IMR-90 (cell line): ENCODE results near the gene GPC6. TPM values are rescaled to one million over a fixed set of nuclear protein-coding genes. Genes with fewer than 3 reads are reported as not detected.

Source experiments
- ATAC-seq: fragments of 200-7000 bp; cut with Tn5 transposase; 2 replicates; pipeline ENCODE4 v1.9.1; 2020; ENCODE audit warnings: low read depth, mild to moderate bottlenecking, moderate library complexity
- BruUV-seq: library from RNA; stranded (reverse); fragments of 400-500 nt; replicated peaks from 2 replicates; lab custom pipeline; 2021; lab: Mats Ljungman, UMichigan
- CTCF ChIA-PET: fragments of 300-600 bp; formaldehyde crosslinking; extraction: SDS; loops from one replicate; lab custom pipeline; 2021; ENCODE audit warnings: antibody characterized with exemption; lab: Yijun Ruan, JAX
- POLR2A ChIA-PET: fragments of 300-600 bp; sonication (Branson Sonifier 250); formaldehyde crosslinking; loops from one replicate; lab custom pipeline; 2022; ENCODE audit warnings: antibody characterized with exemption; ENCODE audit not compliant: unreplicated experiment; lab: Charles Lee
- DNase-seq: peaks from one replicate; pipeline ENCODE4 v3.0.0; 2013
- H2AFZ ChIP-seq: replicated peaks from 2 replicates; pipeline ENCODE3; 2013; ENCODE audit warnings: low read length, mild to moderate bottlenecking; ENCODE audit not compliant: poor library complexity
- H2AK5ac ChIP-seq: 2 replicates; pipeline ENCODE4 v1.6.1; 2013; ENCODE audit warnings: low read depth, low read length, inconsistent platforms
- H2AK9ac ChIP-seq: replicated peaks from 2 replicates; pipeline ENCODE3; 2013; ENCODE audit warnings: mild to moderate bottlenecking, low read depth, low read length, moderate library complexity; ENCODE audit not compliant: poor library complexity
- H2BK120ac ChIP-seq: 2 replicates; pipeline ENCODE4 v1.6.1; 2013; ENCODE audit warnings: low read depth, low read length, inconsistent platforms
- H2BK15ac ChIP-seq: 3 replicates; pipeline ENCODE4 v1.6.1; 2013; ENCODE audit warnings: low read depth, low read length, inconsistent platforms
- H2BK20ac ChIP-seq: 2 replicates; pipeline ENCODE4 v1.6.1; 2013; ENCODE audit warnings: low read depth, mild to moderate bottlenecking, inconsistent platforms, low read length, moderate library complexity
- H2BK5ac ChIP-seq: 2 replicates; pipeline ENCODE4 v1.6.1; 2013; ENCODE audit warnings: mild to moderate bottlenecking, low read depth, low read length, inconsistent platforms; ENCODE audit not compliant: poor library complexity, severe bottlenecking
- H3K14ac ChIP-seq: replicated peaks from 2 replicates; pipeline ENCODE4 v1.6.1; 2013; ENCODE audit warnings: low read depth, low read length, inconsistent platforms
- H3K18ac ChIP-seq: 2 replicates; pipeline ENCODE4 v1.6.1; 2013; ENCODE audit warnings: low read depth, low read length, control low read depth
- H3K23ac ChIP-seq: 2 replicates; pipeline ENCODE4 v1.6.1; 2013; ENCODE audit warnings: low read depth, low read length, inconsistent platforms
- H3K27ac ChIP-seq: 2 replicates; pipeline ENCODE4 v1.5.1; 2013; ENCODE audit warnings: mild to moderate bottlenecking, control low read depth, low read length; ENCODE audit not compliant: insufficient read depth
- H3K27me3 ChIP-seq: 2 replicates; pipeline ENCODE4 v1.6.1; 2013; ENCODE audit warnings: low read length; ENCODE audit not compliant: control insufficient read depth, insufficient read depth
- H3K36me3 ChIP-seq: 2 replicates; pipeline ENCODE4 v1.6.1; 2013; ENCODE audit warnings: low read length, mixed read lengths; ENCODE audit not compliant: control insufficient read depth, insufficient read depth
- H3K4ac ChIP-seq: 2 replicates; pipeline ENCODE4 v1.6.1; 2013; ENCODE audit warnings: low read depth, low read length, inconsistent platforms
- H3K4me1 ChIP-seq: 2 replicates; pipeline ENCODE4 v1.6.1; 2013; ENCODE audit warnings: low read length, mixed read lengths; ENCODE audit not compliant: control insufficient read depth, insufficient read depth
- H3K4me2 ChIP-seq: 2 replicates; pipeline ENCODE4 v1.6.1; 2013; ENCODE audit warnings: low read depth, mild to moderate bottlenecking, control low read depth, low read length, moderate library complexity
- H3K4me3 ChIP-seq: 2 replicates; pipeline ENCODE4 v1.5.1; 2013; ENCODE audit warnings: low read depth, mild to moderate bottlenecking, control low read depth, low read length, moderate library complexity; ENCODE audit not compliant: insufficient read depth
- H3K56ac ChIP-seq: 2 replicates; pipeline ENCODE4 v1.6.1; 2013; ENCODE audit warnings: low read length, inconsistent platforms; ENCODE audit not compliant: insufficient read depth; ENCODE audit errors: extremely low read depth
- H3K79me1 ChIP-seq, 2 experiments: 2 replicates each; pipeline ENCODE4 v1.6.1; 2013; ENCODE audit warnings: low read length in 2 of 2, inconsistent platforms in 1 of 2, low read depth in 1 of 2
- H3K9ac ChIP-seq: 2 replicates; pipeline ENCODE4 v1.6.1; 2013; ENCODE audit warnings: low read depth, low read length, control low read depth
- H3K9me1 ChIP-seq: 2 replicates; pipeline ENCODE4 v1.6.1; 2013; ENCODE audit warnings: low read length, inconsistent platforms; ENCODE audit not compliant: insufficient read depth
- H3K9me3 ChIP-seq: 2 replicates; pipeline ENCODE4 v1.6.1; 2013; ENCODE audit warnings: low read length; ENCODE audit not compliant: control insufficient read depth, insufficient read depth
- H4K20me1 ChIP-seq: 2 replicates; pipeline ENCODE4 v1.6.1; 2013; ENCODE audit warnings: low read length, inconsistent platforms; ENCODE audit not compliant: insufficient read depth
- H4K5ac ChIP-seq: 2 replicates; pipeline ENCODE4 v1.6.1; 2013; ENCODE audit warnings: mild to moderate bottlenecking, low read depth, low read length, control low read depth
- H4K8ac ChIP-seq, 2 experiments: 2 replicates each; pipeline ENCODE4 v1.6.1; 2013; ENCODE audit warnings: low read depth in 2 of 2, low read length in 2 of 2, control low read depth in 1 of 2, inconsistent platforms in 1 of 2
- H4K91ac ChIP-seq: 2 replicates; pipeline ENCODE4 v1.6.1; 2013; ENCODE audit warnings: low read depth, low read length, inconsistent platforms; ENCODE audit not compliant: insufficient read depth
- BHLHE40 ChIP-seq: fragments of 150-350 bp; IDR thresholded peaks from 2 replicates; pipeline ENCODE4 v1.6.1; 2016; ENCODE audit warnings: mild to moderate bottlenecking, low read depth, low read length
- CEBPB ChIP-seq: IDR thresholded peaks from 2 replicates; pipeline ENCODE4 v1.6.1; 2012; ENCODE audit warnings: low read depth, low read length, improper control_type of control experiment
- CHD1 ChIP-seq: IDR thresholded peaks from 2 replicates; pipeline ENCODE4 v1.6.1; 2012; ENCODE audit warnings: low read depth, low read length, improper control_type of control experiment
- FOS ChIP-seq: fragments of 150-350 bp; IDR thresholded peaks from 2 replicates; pipeline ENCODE4 v1.6.1; 2016; ENCODE audit warnings: low read depth, low read length
- MAFK ChIP-seq: IDR thresholded peaks from 2 replicates; pipeline ENCODE4 v1.6.1; 2012; ENCODE audit warnings: low read depth, low read length, improper control_type of control experiment
- MAZ ChIP-seq: IDR thresholded peaks from 2 replicates; pipeline ENCODE4 v1.6.1; 2012; ENCODE audit warnings: low read depth, mild to moderate bottlenecking, low read length, improper control_type of control experiment, moderate library complexity, borderline replicate concordance
- MXI1 ChIP-seq: IDR thresholded peaks from 2 replicates; pipeline ENCODE4 v1.6.1; 2012; ENCODE audit warnings: low read depth, mild to moderate bottlenecking, low read length, moderate library complexity, borderline replicate concordance
- NFE2L2 ChIP-seq: fragments of 150-350 bp; IDR thresholded peaks from 2 replicates; pipeline ENCODE4 v1.6.1; 2016; ENCODE audit warnings: low read depth, mild to moderate bottlenecking, low read length
- POLR2A ChIP-seq: IDR thresholded peaks from 2 replicates; pipeline ENCODE4 v1.6.1; 2012; ENCODE audit warnings: mild to moderate bottlenecking, low read depth, low read length
- RAD21 ChIP-seq: IDR thresholded peaks from 2 replicates; pipeline ENCODE4 v1.6.1; 2012; ENCODE audit warnings: low read length, improper control_type of control experiment
- RCOR1 ChIP-seq: IDR thresholded peaks from 2 replicates; pipeline ENCODE4 v1.6.1; 2012; ENCODE audit warnings: mild to moderate bottlenecking, low read length, improper control_type of control experiment; ENCODE audit not compliant: insufficient replicate concordance
- RFX5 ChIP-seq: IDR thresholded peaks from 2 replicates; pipeline ENCODE4 v1.8.0; 2012; ENCODE audit warnings: low read depth, mild to moderate bottlenecking, low read length, moderate library complexity
- SMC3 ChIP-seq: fragments of 150-350 bp; IDR thresholded peaks from 2 replicates; pipeline ENCODE4 v1.6.1; 2016; ENCODE audit warnings: low read depth, mild to moderate bottlenecking, antibody characterized with exemption, low read length, moderate library complexity
- WGBS, 2 experiments: methylation state at CpG; one replicate each; pipeline versions ENCODE4 v1.1.5 to v1.1.7; 2013; ENCODE audit warnings: missing lambda C conversion rate in 2 of 2; ENCODE audit not compliant: insufficient read length in 1 of 2; ENCODE audit errors: extremely low coverage in 2 of 2; 5-methylcytosine and 5-hydroxymethylcytosine counted together
- dilution Hi-C: fragments of 300-500 bp; cut with HindIII; formaldehyde crosslinking; loops from one replicate; pipeline ENCODE4 v1.14.3; 2018; ENCODE audit warnings: low sequenced_read_pairs; ENCODE audit not compliant: unreplicated experiment
- in situ Hi-C: fragments of 300-500 bp; cut with MboI; formaldehyde crosslinking; loops from 3 replicates; pipeline ENCODE4 v1.14.3; 2019; ENCODE audit warnings: low sequenced_read_pairs, inconsistent platforms, mixed read lengths
- intact Hi-C: fragments of 100-400 bp; cut with micrococcal nuclease; formaldehyde crosslinking; loops from 2 replicates; pipeline ENCODE4 v1.10.0; 2022
- polyA plus RNA-seq, 3 experiments: library from polyadenylated mRNA; depleted of rRNA; stranded (reverse); fragments of >200 nt; gene quantifications; 2 replicates each; pipeline ENCODE4 v1.2.3, GENCODE V29; 2012; ENCODE audit warnings: low replicate concordance in 1 of 3
- total RNA-seq: library from RNA; depleted of rRNA; stranded (reverse); fragments of >200 nt; gene quantifications from 2 replicates; pipeline ENCODE4 v1.2.3, GENCODE V29; 2012
- TF ChIP-seq, protein P1 (sequence below): fragments of 150-350 bp; IDR thresholded peaks from 2 replicates; pipeline ENCODE4 v1.6.1; 2016; ENCODE audit warnings: low read depth, mild to moderate bottlenecking, low read length, moderate library complexity, borderline replicate concordance
- TF ChIP-seq, protein P2 (sequence below): conservative IDR thresholded peaks from 2 replicates; pipeline ENCODE4 v1.5.1; 2012; ENCODE audit warnings: mild to moderate bottlenecking, low read depth, low read length, improper control_type of control experiment
- TF ChIP-seq, protein P3 (sequence below): fragments of 150-350 bp; IDR thresholded peaks from 2 replicates; pipeline ENCODE4 v1.6.1; 2017; ENCODE audit warnings: mild to moderate bottlenecking, antibody characterized with exemption, low read length, low read depth

Gene GPC6
- total and polyA plus RNA-seq, 2 of the 4 experiments (the other 2 are of a cell fraction), result 14.9 to 39.4 TPM

DNA sequence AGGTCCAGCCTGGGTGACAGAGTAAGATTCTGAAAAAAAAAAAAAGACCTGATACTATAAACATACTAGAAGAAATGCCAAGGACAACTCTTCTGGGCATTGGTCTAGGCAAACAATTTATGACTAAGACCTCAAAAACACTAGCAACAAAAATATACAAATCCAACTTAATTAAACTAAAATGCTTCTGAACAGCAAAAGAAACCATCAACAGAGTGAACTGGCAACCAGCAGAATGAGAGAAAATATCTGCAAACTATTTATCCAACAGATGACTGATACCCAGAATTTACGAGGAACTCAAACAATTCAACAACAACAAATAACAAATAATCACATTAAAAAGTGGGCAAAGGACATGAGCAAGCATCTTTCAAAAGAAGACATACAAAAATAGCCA, 26.8 kb upstream of the GPC6 start:
- Histone ChIP-seq H3K9me3 (no peaks in the 10 kb centered on the region), H3K27me3 (no peaks in the 10 kb centered on the region), H2AK9ac (no peak overlapping the region), H2AK5ac (no peak overlapping the region), H3K4me3 (no peak overlapping the region), H2BK15ac (no peak overlapping the region), H3K14ac (no peak overlapping the region), H4K91ac (no peak overlapping the region), H2BK5ac (no peak overlapping the region), H3K18ac (no peak overlapping the region), H2AFZ (no peak overlapping the region), H3K4me1 (no peaks in the 10 kb centered on the region), H2BK20ac (no peak overlapping the region), H4K5ac (no peak overlapping the region), H4K8ac (no peak overlapping the region), H2BK120ac (no peak overlapping the region), H3K79me1 (no peaks in the 10 kb centered on the region), H3K56ac (no peak overlapping the region), H3K23ac (no peak overlapping the region), H3K9me1 (no peaks in the 10 kb centered on the region), H3K4me2 (no peak overlapping the region), H3K36me3 (no peaks in the 10 kb centered on the region), H3K27ac (no peak overlapping the region), H3K9ac (no peak overlapping the region), H4K20me1 (no peaks in the 10 kb centered on the region), H3K4ac (no peak overlapping the region)
- ChIA-PET CTCF (no interaction called here), POLR2A (no interaction called here)
- DNase-seq, result no peak
- TF ChIP-seq POLR2A, result no peak
- TF ChIP-seq CEBPB, result no peak
- TF ChIP-seq SMC3, result no peak
- no peak for TF ChIP-seq RAD21
- no peak for TF ChIP-seq MAFK
- TF ChIP-seq, protein P1, sequence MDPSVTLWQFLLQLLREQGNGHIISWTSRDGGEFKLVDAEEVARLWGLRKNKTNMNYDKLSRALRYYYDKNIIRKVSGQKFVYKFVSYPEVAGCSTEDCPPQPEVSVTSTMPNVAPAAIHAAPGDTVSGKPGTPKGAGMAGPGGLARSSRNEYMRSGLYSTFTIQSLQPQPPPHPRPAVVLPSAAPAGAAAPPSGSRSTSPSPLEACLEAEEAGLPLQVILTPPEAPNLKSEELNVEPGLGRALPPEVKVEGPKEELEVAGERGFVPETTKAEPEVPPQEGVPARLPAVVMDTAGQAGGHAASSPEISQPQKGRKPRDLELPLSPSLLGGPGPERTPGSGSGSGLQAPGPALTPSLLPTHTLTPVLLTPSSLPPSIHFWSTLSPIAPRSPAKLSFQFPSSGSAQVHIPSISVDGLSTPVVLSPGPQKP, result no peak
- no peak for TF ChIP-seq BHLHE40
- TF ChIP-seq FOS, result no peak
- no peak for TF ChIP-seq CHD1
- TF ChIP-seq RCOR1, result no peak
- TF ChIP-seq NFE2L2, result no peak
- TF ChIP-seq, protein P2, sequence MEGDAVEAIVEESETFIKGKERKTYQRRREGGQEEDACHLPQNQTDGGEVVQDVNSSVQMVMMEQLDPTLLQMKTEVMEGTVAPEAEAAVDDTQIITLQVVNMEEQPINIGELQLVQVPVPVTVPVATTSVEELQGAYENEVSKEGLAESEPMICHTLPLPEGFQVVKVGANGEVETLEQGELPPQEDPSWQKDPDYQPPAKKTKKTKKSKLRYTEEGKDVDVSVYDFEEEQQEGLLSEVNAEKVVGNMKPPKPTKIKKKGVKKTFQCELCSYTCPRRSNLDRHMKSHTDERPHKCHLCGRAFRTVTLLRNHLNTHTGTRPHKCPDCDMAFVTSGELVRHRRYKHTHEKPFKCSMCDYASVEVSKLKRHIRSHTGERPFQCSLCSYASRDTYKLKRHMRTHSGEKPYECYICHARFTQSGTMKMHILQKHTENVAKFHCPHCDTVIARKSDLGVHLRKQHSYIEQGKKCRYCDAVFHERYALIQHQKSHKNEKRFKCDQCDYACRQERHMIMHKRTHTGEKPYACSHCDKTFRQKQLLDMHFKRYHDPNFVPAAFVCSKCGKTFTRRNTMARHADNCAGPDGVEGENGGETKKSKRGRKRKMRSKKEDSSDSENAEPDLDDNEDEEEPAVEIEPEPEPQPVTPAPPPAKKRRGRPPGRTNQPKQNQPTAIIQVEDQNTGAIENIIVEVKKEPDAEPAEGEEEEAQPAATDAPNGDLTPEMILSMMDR, result no peak
- no peak for TF ChIP-seq MAZ
- TF ChIP-seq RFX5, result no peak
- TF ChIP-seq, protein P3, sequence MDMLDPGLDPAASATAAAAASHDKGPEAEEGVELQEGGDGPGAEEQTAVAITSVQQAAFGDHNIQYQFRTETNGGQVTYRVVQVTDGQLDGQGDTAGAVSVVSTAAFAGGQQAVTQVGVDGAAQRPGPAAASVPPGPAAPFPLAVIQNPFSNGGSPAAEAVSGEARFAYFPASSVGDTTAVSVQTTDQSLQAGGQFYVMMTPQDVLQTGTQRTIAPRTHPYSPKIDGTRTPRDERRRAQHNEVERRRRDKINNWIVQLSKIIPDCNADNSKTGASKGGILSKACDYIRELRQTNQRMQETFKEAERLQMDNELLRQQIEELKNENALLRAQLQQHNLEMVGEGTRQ, result no peak
- no peak for TF ChIP-seq MXI1
- no TSS peak for BruUV-seq
- no peak for ATAC-seq
- in situ Hi-C loops (no loop called here), dilution Hi-C loops (no loop called here), intact Hi-C loops (no loop called here)
- no CpG with 5 or more reads among the region's 1 CpG for WGBS, 2 experiments
